Glutamatergic neuron (in vitro differentiated cells): ENCODE data around the gene MUC5AC. TPM values are rescaled to one million over a fixed set of nuclear protein-coding genes. Genes with fewer than 3 reads are reported as not detected.

Experiments used
- DNase-seq: peaks from one replicate; pipeline ENCODE4 v3.0.0; 2022
- H3K27ac Mint-ChIP-seq: one replicate; pipeline ENCODE4 v1.8.0; 2020; ENCODE audit warnings: mild to moderate bottlenecking, mixed read lengths, inconsistent platforms; ENCODE audit not compliant: unreplicated experiment
- H3K27me3 Mint-ChIP-seq: one replicate; pipeline ENCODE4 v1.8.0; 2020; ENCODE audit warnings: mild to moderate bottlenecking, moderate library complexity, mixed read lengths, inconsistent platforms; ENCODE audit not compliant: unreplicated experiment
- H3K36me3 Mint-ChIP-seq: one replicate; pipeline ENCODE4 v1.8.0; 2020; ENCODE audit warnings: mild to moderate bottlenecking, mixed read lengths, inconsistent platforms; ENCODE audit not compliant: unreplicated experiment
- H3K4me1 Mint-ChIP-seq: one replicate; pipeline ENCODE4 v1.8.0; 2020; ENCODE audit warnings: mild to moderate bottlenecking, low read depth, mixed read lengths, inconsistent platforms; ENCODE audit not compliant: unreplicated experiment
- H3K4me3 Mint-ChIP-seq: one replicate; pipeline ENCODE4 v1.8.0; 2020; ENCODE audit warnings: mild to moderate bottlenecking, mixed read lengths, inconsistent platforms; ENCODE audit not compliant: unreplicated experiment
- H3K9me3 Mint-ChIP-seq: one replicate; pipeline ENCODE4 v1.8.0; 2020; ENCODE audit warnings: mild to moderate bottlenecking, moderate library complexity, mixed read lengths, inconsistent platforms; ENCODE audit not compliant: unreplicated experiment
- CTCF ChIP-seq: fragments of 200-600 bp; sonication (generic); IDR thresholded peaks from one replicate; pipeline ENCODE4 v1.5.0; 2021; ENCODE audit not compliant: partially characterized antibody, unreplicated experiment
- total RNA-seq: library from RNA; stranded (reverse); fragmentation: NEBNext Ultra II Directional; extraction: Animal tissue kit (Norgen Biotek cat#: 25700); gene quantifications from one replicate; pipeline ENCODE4 v1.2.1, GENCODE V29; 2021; ENCODE audit not compliant: unreplicated experiment

The MUC5AC gene
- total RNA-seq, 1 donor from 2014 or later, result not detected

DNA sequence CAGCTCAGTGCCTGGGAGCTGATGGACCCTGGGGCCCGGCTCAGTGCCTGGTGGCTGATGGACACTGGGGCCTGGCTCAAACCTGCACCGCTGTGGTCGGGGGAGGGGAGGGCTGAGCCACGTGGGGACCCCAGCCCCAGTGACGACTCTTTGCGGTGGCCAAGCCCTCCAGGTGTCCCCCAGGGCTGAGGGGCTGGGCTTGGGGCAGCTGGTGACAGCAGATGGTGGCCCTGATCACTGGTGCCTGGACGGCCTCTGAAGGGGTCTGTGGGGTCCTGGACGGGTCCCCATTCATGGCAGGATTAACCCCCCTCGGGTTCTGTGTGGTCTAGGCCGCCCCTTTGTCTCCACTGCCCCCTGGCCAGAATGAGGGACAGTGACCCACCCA lies 61.7 kb downstream of the MUC5AC start:
- H3K9me3 Mint-ChIP-seq, result peaks cover 5% of the 10 kb centered on the region
- no peak overlapping the region for H3K27ac Mint-ChIP-seq
- TF ChIP-seq CTCF, result no peak
- peaks cover 1% of the 10 kb centered on the region for H3K4me1 Mint-ChIP-seq
- H3K27me3 Mint-ChIP-seq, result peaks cover 7% of the 10 kb centered on the region
- peak; percentile 29 for DNase-seq
- no peak overlapping the region for H3K4me3 Mint-ChIP-seq
- peaks cover 2% of the 10 kb centered on the region for H3K36me3 Mint-ChIP-seq

DNA sequence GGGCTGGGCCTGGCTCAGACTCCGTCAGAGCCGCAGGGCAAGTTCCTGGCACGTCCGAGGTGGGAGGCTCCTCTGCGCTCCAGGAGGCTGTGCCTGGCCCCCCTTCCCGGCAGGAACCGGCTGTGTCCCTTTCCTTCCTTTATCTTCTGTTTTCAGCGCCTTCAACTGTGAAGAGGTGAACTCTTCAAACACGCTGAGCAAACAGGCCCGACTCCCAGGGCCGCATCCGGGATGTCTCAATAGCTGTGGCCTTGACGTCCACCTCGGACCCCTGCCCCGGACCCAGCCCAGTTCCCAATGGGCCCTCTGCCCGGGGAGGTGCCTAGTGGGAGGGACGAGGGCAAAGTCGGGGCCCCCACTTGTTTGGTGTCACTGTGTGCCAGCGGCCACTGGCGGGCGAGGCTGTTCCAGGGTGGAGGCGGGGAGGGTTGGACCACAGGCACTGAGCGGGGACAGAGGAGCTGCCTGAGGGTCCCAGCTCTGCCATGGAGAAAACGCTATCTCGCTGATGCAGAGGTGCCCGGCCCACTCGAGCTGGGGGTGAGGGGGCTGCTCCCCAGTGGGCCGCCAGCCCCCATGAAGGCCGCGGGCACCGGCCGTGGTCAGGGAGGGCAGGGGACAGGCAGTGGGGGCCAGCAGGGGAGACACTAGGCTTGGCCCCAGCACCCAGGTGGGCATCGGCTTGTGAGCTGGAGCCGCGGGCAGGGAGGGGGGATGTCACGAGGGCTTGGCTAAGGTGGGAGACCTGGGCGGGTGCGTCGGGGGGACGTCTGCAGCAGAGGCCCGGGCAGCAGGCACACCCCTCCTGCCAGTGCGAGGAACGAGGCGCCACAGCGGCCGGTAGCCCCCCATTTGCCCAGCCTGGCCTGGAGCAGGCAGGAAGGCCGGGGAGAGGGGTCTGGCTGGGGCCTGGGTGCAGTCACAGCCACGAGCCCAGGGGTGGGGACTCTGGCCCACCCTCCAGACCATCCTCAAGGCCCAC lies 62.4 kb downstream of the MUC5AC start:
- no peak overlapping the region for H3K4me3 Mint-ChIP-seq
- peak; percentile 15 for DNase-seq
- H3K27me3 Mint-ChIP-seq, result peaks cover 7% of the 10 kb centered on the region
- peaks cover 1% of the 10 kb centered on the region for H3K4me1 Mint-ChIP-seq
- H3K27ac Mint-ChIP-seq, result no peak overlapping the region
- no peaks in the 10 kb centered on the region for H3K36me3 Mint-ChIP-seq
- peaks cover 5% of the 10 kb centered on the region for H3K9me3 Mint-ChIP-seq
- no peak for TF ChIP-seq CTCF

DNA sequence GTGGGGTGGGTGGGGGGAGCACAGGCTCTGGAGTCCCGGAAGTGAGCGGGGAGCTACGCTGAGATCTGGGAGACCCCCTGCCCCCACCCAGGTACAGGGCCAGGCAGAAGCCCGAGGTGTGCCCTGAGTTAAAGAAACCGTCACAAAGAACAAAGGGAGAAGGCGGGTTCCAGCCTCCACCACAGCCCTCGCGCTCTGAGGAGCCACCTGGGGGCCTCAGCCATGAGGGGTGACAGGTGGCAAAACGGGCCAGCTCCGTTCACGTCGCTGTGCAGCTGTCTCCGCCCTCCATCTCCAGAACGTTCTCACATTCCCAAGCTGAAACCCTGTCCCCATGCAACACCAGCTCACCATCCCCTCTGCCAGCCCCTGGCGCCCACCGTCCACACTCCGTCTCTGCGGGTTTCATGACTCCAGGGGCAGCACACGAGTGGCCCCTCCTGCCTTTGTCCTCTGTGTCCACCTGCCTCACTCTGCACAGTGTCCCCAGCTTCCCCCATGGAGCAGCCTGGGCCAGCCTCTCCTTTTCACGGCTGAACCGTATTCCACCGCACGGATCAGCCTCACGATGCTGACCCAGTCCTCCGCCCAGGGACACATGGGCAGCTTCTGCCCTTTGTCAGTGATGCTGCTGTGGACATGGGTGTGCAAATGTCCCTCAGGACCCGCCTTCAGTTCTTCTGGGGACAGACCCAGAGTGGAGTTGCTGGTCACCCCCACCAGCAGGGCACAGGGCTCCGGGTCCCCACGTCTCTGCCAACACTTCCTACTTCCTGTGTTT lies 63.4 kb downstream of the MUC5AC start:
- DNase-seq, result peak; percentile 25
- Mint-ChIP-seq H3K4me3 (no peak overlapping the region), H3K4me1 (peaks cover 1% of the 10 kb centered on the region), H3K27me3 (peaks cover 7% of the 10 kb centered on the region), H3K9me3 (peaks cover 5% of the 10 kb centered on the region), H3K36me3 (no peaks in the 10 kb centered on the region), H3K27ac (no peak overlapping the region)
- TF ChIP-seq CTCF, result no peak

DNA sequence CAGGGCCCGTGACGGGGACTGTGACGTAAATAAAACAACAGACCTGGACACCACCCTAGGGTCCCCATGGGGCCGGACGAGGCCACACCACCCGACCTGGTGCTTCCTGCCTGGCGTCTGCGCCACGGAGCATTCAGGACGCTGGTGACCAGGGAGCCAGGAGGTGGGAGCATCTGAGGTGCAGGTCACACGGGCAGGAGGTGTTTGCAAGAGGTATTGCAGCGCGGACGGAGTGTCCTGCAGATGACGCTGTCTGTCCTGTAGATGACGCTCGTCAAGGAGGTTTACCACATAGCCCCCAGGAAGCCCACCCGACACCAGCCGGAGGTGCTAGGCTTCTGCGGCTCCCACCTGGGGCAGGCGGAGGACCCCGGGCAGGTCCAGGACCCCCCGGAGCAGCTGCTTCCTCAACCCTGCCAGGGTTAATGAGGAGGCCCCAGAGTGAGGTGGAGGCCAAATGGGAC lies 64.1 kb downstream of the MUC5AC start:
- H3K27ac Mint-ChIP-seq, result no peak overlapping the region

More for the DNA sequence above, 64.1 kb downstream of the MUC5AC start:
- TF ChIP-seq CTCF, result no peak
- peaks cover 1% of the 10 kb centered on the region for H3K4me1 Mint-ChIP-seq
- peaks cover 5% of the 10 kb centered on the region for H3K27me3 Mint-ChIP-seq
- H3K4me3 Mint-ChIP-seq, result no peak overlapping the region
- H3K36me3 Mint-ChIP-seq, result no peaks in the 10 kb centered on the region
- peaks cover 5% of the 10 kb centered on the region for H3K9me3 Mint-ChIP-seq
- peak; percentile 9 for DNase-seq
